ENCODE data around the gene TEAD1. TPM values are rescaled to one million over a fixed set of nuclear protein-coding genes. Genes with fewer than 3 reads are reported as not detected.

The TEAD1 gene
- total and polyA plus RNA-seq, 9 of the 15 experiments (the other 6 are each of a cell fraction or from before 2014, with no cell fraction given) = 1.7 to 17.7 (median 10.8) TPM

DNA sequence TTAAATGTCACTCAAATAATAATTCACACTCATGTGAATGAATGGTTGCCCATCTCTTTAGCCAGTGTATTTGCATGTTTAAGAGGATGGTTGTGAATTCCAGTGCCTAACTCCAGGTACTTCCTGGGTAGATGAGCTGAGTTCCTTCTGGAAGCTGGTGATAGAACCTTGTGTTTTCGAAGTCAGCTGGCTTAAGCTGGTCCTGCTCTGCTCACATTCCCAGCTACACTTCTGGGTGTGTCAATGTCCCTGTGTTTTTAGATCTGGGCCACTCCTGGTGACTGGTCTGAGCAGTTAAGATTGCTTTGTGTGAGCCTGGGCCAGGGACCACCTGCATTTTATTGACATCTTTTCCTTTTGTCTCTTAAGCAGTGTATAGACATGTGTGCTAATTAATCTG, 10.6 kb downstream of the TEAD1 start (continued):
- TF ChIP-seq, protein P1, sequence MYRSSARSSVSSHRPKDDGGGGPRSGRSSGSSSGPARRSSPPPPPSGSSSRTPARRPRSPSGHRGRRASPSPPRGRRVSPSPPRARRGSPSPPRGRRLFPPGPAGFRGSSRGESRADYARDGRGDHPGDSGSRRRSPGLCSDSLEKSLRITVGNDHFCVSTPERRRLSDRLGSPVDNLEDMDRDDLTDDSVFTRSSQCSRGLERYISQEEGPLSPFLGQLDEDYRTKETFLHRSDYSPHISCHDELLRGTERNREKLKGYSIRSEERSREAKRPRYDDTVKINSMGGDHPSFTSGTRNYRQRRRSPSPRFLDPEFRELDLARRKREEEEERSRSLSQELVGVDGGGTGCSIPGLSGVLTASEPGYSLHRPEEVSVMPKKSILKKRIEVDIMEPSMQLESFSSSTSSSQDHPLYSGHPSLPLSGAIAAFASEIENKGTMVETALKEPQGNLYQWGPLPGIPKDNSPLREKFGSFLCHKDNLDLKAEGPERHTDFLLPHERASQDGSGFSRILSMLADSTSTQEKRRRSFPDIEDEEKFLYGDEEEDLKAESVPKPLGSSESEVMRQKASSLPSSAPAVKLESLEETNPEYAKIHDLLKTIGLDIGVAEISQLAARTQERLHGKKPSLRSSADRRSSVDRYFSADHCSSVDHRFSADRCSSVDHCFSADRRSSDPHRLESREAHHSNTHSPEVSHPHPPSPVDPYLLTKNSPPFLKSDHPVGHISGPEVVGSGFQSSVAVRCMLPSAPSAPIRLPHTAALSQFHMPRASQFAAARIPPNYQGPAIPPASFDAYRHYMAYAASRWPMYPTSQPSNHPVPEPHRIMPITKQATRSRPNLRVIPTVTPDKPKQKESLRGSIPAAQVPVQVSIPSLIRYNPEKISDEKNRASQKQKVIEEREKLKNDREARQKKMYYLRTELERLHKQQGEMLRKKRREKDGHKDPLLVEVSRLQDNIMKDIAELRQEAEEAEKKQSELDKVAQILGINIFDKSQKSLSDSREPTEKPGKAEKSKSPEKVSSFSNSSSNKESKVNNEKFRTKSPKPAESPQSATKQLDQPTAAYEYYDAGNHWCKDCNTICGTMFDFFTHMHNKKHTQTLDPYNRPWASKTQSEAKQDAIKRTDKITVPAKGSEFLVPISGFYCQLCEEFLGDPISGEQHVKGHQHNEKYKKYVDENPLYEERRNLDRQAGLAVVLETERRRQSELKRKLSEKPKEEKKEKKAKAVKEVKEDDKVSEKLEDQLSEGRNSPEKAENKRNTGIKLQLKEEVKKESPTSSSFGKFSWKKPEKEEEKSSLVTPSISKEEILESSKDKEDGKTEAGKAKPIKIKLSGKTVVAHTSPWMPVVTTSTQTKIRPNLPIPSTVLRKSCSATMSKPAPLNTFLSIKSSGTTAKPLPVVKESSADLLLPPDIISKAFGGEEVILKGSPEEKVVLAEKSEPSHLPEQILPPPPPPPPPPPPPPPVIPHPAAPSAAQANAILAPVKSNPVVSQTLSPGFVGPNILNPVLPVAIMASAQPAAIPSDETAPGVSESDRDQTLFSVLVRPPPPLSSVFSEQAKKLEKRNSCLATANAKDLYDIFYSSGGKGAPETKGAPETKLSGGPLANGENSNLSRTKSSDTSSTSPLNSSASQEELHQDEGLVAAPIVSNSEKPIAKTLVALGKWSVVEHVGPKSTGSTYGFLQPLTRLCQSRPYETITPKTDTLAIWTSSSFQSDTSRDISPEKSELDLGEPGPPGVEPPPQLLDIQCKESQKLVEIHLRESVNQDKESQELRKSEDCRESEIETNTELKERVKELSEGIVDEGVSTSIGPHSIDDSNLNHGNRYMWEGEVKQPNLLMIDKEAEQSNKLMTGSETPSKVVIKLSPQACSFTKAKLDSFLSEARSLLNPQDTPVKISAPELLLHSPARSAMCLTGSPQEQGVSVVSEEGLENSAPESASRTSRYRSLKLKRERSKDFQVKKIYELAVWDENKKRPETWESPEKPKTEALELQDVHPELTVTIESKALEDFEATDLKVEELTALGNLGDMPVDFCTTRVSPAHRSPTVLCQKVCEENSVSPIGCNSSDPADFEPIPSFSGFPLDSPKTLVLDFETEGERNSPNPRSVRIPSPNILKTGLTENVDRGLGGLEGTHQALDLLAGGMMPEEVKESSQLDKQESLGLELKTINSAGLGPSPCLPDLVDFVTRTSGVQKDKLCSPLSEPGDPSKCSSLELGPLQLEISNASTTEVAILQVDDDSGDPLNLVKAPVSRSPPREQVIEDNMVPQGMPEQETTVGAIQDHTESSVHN (IDR thresholded peaks at IDR 0.05; ENCODE audit: borderline replicate concordance in 1 of 2, low read depth in 1 of 2) = no peak
- TF ChIP-seq, protein P2, sequence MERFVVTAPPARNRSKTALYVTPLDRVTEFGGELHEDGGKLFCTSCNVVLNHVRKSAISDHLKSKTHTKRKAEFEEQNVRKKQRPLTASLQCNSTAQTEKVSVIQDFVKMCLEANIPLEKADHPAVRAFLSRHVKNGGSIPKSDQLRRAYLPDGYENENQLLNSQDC (CRISPR knock-in tag; IDR thresholded peaks at IDR 0.05) = no peak
- TF ChIP-seq, protein P3, sequence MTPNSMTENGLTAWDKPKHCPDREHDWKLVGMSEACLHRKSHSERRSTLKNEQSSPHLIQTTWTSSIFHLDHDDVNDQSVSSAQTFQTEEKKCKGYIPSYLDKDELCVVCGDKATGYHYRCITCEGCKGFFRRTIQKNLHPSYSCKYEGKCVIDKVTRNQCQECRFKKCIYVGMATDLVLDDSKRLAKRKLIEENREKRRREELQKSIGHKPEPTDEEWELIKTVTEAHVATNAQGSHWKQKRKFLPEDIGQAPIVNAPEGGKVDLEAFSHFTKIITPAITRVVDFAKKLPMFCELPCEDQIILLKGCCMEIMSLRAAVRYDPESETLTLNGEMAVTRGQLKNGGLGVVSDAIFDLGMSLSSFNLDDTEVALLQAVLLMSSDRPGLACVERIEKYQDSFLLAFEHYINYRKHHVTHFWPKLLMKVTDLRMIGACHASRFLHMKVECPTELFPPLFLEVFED (CRISPR knock-in tag; conservative IDR thresholded peaks at IDR 0.05) = no peak
- no peak for TF ChIP-seq ZNF780A (CRISPR knock-in tag; IDR thresholded peaks at IDR 0.05)
- peak; percentile 33 for TF ChIP-seq CBFA2T3 (IDR thresholded peaks at IDR 0.05)
- TF ChIP-seq, protein P4, sequence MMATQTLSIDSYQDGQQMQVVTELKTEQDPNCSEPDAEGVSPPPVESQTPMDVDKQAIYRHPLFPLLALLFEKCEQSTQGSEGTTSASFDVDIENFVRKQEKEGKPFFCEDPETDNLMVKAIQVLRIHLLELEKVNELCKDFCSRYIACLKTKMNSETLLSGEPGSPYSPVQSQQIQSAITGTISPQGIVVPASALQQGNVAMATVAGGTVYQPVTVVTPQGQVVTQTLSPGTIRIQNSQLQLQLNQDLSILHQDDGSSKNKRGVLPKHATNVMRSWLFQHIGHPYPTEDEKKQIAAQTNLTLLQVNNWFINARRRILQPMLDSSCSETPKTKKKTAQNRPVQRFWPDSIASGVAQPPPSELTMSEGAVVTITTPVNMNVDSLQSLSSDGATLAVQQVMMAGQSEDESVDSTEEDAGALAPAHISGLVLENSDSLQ (IDR thresholded peaks at IDR 0.05) = peak; percentile 33
- TF ChIP-seq, protein P5, sequence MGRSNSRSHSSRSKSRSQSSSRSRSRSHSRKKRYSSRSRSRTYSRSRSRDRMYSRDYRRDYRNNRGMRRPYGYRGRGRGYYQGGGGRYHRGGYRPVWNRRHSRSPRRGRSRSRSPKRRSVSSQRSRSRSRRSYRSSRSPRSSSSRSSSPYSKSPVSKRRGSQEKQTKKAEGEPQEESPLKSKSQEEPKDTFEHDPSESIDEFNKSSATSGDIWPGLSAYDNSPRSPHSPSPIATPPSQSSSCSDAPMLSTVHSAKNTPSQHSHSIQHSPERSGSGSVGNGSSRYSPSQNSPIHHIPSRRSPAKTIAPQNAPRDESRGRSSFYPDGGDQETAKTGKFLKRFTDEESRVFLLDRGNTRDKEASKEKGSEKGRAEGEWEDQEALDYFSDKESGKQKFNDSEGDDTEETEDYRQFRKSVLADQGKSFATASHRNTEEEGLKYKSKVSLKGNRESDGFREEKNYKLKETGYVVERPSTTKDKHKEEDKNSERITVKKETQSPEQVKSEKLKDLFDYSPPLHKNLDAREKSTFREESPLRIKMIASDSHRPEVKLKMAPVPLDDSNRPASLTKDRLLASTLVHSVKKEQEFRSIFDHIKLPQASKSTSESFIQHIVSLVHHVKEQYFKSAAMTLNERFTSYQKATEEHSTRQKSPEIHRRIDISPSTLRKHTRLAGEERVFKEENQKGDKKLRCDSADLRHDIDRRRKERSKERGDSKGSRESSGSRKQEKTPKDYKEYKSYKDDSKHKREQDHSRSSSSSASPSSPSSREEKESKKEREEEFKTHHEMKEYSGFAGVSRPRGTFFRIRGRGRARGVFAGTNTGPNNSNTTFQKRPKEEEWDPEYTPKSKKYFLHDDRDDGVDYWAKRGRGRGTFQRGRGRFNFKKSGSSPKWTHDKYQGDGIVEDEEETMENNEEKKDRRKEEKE (IDR thresholded peaks at IDR 0.05; ENCODE audit: borderline replicate concordance in 1 of 2, control insufficient read depth in 1 of 2, low read depth in 2 of 2, low read length in 1 of 2) = no peak
